Body of pancreas (tissue), 4 donors: ENCODE results near the gene UCN3. TPM values are rescaled to one million over a fixed set of nuclear protein-coding genes. Genes with fewer than 3 reads are reported as not detected.

Source experiments
- ATAC-seq: fragments of 150-250 bp; one replicate; pipeline ENCODE4 v1.9.1; 2016
- DNase-seq, 4 donors: peaks; one replicate each; pipeline ENCODE4 v3.0.0-alpha.2; 2019
- H3K27ac ChIP-seq, 4 donors: fragments of 200-600 bp; sonication (generic); 1 replicate in 3 of 4; 2 replicates in 1 of 4; pipeline versions ENCODE4 v1.5.1 to v1.6.1; 2016 to 2019; ENCODE audit warnings: mild to moderate bottlenecking in 1 of 4, mixed read lengths in 1 of 4, moderate library complexity in 1 of 4
- H3K27me3 ChIP-seq, 2 donors: fragments of 200-600 bp; sonication (generic); one replicate each; pipeline ENCODE4 v1.6.0; 2016; ENCODE audit warnings: mild to moderate bottlenecking in 1 of 2
- H3K36me3 ChIP-seq, 2 donors: fragments of 200-600 bp; sonication (generic); replicated peaks in 1 of 2; 2 replicates each; pipeline ENCODE4 v1.5.1; 2016; ENCODE audit warnings: low read depth in 2 of 2; ENCODE audit not compliant: insufficient read depth in 1 of 2
- H3K4me1 ChIP-seq: fragments of 200-600 bp; sonication (generic); one replicate; pipeline ENCODE4 v1.6.0; 2016
- H3K4me3 ChIP-seq, 2 donors: fragments of 200-600 bp; sonication (generic); 1 replicate in 1 of 2; 2 replicates in 1 of 2; pipeline ENCODE4 v1.5.1; 2016 to 2019
- H3K9me3 ChIP-seq, 3 donors: fragments of 200-600 bp; sonication (generic); 1 replicate in 2 of 3; 2 replicates in 1 of 3; pipeline ENCODE4 v1.5.1; 2016
- POLR2A ChIP-seq, 3 donors: fragments of 450-650 bp; IDR thresholded peaks; one replicate each; pipeline ENCODE4 v1.6.1; 2016; ENCODE audit warnings: antibody characterized with exemption in 3 of 3, mild to moderate bottlenecking in 2 of 3
- WGBS, 2 donors: methylation state at CpG; one replicate each; pipeline ENCODE4 v1.1.5; 2017; 5-methylcytosine and 5-hydroxymethylcytosine counted together
- intact Hi-C: fragments of 100-400 bp; cut with DNase I; formaldehyde crosslinking; loops from one replicate; pipeline ENCODE4 v1.15.1; 2023
- total RNA-seq, 2 donors: library from RNA; depleted of rRNA; stranded (reverse); fragments of >200 nt; gene quantifications; one replicate each; pipeline ENCODE4 v1.1.0, GENCODE V29; 2016
- TF ChIP-seq, protein P1 (sequence below), 7 experiments: fragments of 450-650 bp in 4 of 7; fragments of 200-600 bp in 3 of 7; sonication (generic) in 3 of 7; IDR thresholded peaks; one replicate each; pipeline ENCODE4 v1.5.1; 2016 to 2019; ENCODE audit warnings: antibody characterized with exemption in 7 of 7

The UCN3 gene
- total RNA-seq, 2 donors from 2014 or later, result 1.0 TPM; not detected in 1

DNA sequence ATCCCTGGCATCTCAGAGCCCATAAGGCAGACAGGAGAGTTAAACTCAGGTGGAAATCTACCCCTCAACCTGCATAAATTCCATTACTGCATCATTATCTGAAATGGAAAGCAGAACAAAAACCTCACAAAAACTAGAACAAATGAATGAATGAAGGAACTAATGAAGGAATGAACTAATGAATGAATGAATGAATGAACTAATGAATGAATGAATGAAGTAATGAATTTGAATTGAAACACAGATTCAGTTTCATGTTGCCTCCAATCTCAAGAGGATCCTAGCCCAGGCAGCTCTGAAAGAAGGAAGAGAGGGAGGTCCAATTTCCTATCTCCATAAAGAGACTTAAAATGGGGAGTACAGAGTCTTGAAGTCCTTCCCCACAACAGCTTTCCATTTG, 1.9 kb upstream of the UCN3 start:
- intact Hi-C loops, result no loop called here
- Histone ChIP-seq H3K4me1 (peaks cover 9% of the 10 kb centered on the region), H3K36me3 (no peaks in the 10 kb centered on the region), H3K9me3 (no peaks in the 10 kb centered on the region), H3K4me3 (no peak overlapping the region), H3K27me3 (no peaks in the 10 kb centered on the region), H3K27ac (no peak overlapping the region)
- no peak for ATAC-seq
- DNase-seq, result no peak
- TF ChIP-seq POLR2A (IDR thresholded peaks at IDR 0.05), result no peak

DNA sequence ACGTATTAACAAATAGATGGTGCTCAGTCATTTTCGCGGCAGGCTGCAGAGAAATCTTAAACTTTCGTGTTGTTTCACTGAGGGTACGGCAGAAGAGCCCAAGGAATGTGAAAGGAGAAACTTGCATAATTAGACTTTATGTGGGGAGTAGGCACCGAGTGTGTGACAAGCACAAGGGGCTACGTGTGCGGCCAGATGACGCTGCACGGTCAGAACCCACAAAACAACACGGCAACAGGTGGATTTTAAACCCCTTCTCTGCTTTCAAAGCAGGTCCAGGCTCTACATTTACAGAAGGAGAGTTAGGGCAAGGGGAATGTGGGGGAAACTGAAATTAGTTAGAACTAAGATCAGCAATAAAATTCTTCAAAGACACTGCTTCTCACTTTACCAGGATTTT, 392 bp upstream of the UCN3 start:
- H3K27ac ChIP-seq, result no peak overlapping the region
- H3K4me3 ChIP-seq, result no peak overlapping the region
- peaks cover 9% of the 10 kb centered on the region for H3K4me1 ChIP-seq
- H3K9me3 ChIP-seq, result no peaks in the 10 kb centered on the region
- no peak for TF ChIP-seq POLR2A (IDR thresholded peaks at IDR 0.05)
- TF ChIP-seq, protein P1, sequence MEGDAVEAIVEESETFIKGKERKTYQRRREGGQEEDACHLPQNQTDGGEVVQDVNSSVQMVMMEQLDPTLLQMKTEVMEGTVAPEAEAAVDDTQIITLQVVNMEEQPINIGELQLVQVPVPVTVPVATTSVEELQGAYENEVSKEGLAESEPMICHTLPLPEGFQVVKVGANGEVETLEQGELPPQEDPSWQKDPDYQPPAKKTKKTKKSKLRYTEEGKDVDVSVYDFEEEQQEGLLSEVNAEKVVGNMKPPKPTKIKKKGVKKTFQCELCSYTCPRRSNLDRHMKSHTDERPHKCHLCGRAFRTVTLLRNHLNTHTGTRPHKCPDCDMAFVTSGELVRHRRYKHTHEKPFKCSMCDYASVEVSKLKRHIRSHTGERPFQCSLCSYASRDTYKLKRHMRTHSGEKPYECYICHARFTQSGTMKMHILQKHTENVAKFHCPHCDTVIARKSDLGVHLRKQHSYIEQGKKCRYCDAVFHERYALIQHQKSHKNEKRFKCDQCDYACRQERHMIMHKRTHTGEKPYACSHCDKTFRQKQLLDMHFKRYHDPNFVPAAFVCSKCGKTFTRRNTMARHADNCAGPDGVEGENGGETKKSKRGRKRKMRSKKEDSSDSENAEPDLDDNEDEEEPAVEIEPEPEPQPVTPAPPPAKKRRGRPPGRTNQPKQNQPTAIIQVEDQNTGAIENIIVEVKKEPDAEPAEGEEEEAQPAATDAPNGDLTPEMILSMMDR (IDR thresholded peaks at IDR 0.05), result no peak
- intact Hi-C loops, result no loop called here
- ATAC-seq, result no peak
- H3K36me3 ChIP-seq, result no peaks in the 10 kb centered on the region
- DNase-seq, result no peak
- 73 to 78% methylated on average over 11 of the region's 11 CpGs for WGBS, 2 donors
- no peaks in the 10 kb centered on the region for H3K27me3 ChIP-seq

DNA sequence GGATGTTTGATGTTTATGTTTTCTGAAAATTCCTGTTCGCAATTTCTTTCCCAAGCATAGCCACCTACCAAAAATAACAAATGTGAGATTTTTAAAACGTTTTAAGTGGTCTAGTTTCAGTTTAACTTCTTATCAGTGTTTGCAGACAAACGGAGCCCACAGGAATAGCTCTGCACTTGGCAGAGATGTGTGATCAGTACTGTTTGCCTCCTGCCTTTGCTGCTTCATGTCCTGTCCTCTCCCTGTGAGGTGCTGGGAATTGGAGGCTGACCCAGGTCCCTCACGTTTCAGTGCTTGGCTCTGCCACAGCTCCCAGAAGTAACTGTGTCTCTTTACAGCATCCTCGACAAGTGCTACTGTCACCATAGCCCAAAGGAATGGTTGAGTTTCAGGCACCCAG, 1.2 kb downstream of the UCN3 start:
- 16 to 24% methylated on average over 5 of the region's 5 CpGs for WGBS, 2 donors
- H3K27ac ChIP-seq, result no peak overlapping the region
- peaks cover 9% of the 10 kb centered on the region for H3K4me1 ChIP-seq
- intact Hi-C loops, result no loop called here
- no peak for TF ChIP-seq POLR2A (IDR thresholded peaks at IDR 0.05)
- TF ChIP-seq, protein P1 (IDR thresholded peaks at IDR 0.05), result no peak
- H3K27me3 ChIP-seq, result no peaks in the 10 kb centered on the region
- no peaks in the 10 kb centered on the region for H3K9me3 ChIP-seq
- no peak overlapping the region for H3K4me3 ChIP-seq
- H3K36me3 ChIP-seq, result no peaks in the 10 kb centered on the region
- ATAC-seq, result no peak
- DNase-seq, result no peak

DNA sequence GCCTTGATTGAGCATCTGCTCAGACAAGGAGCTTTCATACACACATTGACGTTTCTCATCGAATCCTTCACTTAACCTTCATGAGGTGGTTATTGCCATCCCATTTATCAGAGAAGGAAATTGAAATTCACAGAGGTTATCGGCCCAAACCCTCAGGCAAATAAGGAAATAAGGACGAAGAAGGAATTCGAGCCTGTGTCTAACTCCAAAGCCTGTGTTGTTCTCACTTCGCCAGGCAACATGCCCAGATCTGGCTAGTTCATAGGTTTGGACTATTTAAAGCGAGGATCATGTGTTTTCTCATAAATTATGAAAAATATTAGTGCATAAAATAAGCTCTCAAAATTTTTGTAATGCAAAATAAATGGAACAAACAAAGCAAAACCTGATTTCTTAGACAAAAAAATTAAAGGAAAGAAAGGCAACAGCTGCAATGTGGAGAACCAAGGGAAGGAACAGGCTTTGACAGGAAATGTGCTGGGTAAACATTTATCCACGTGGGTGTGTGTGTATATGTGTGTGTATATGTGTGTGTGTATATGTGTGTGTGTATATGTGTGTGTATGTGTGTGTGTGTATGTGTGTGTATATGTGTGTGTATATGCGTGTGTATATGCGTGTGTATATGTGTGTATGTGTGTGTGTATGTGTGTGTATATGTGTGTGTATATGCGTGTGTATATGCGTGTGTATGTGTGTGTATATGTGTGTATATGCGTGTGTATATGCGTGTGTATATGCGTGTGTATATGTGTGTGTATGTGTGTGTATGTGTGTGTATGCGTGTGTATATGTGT, 4.8 kb downstream of the UCN3 start:
- DNase-seq (peak in 1 of 4 donors; percentile 25), ATAC-seq (no peak)
- no peak overlapping the region for H3K4me3 ChIP-seq
- intact Hi-C loops, result no loop called here
- no peak overlapping the region for H3K27ac ChIP-seq
- TF ChIP-seq, protein P1 (IDR thresholded peaks at IDR 0.05), result no peak
- TF ChIP-seq POLR2A (IDR thresholded peaks at IDR 0.05), result no peak
- no peaks in the 10 kb centered on the region for H3K27me3 ChIP-seq
- peaks cover 9% of the 10 kb centered on the region for H3K4me1 ChIP-seq
- H3K36me3 ChIP-seq, result no peaks in the 10 kb centered on the region
- no peaks in the 10 kb centered on the region for H3K9me3 ChIP-seq
- WGBS, 2 donors, result 44 to 65% methylated on average over 8 to 16 of the region's 16 CpGs

DNA sequence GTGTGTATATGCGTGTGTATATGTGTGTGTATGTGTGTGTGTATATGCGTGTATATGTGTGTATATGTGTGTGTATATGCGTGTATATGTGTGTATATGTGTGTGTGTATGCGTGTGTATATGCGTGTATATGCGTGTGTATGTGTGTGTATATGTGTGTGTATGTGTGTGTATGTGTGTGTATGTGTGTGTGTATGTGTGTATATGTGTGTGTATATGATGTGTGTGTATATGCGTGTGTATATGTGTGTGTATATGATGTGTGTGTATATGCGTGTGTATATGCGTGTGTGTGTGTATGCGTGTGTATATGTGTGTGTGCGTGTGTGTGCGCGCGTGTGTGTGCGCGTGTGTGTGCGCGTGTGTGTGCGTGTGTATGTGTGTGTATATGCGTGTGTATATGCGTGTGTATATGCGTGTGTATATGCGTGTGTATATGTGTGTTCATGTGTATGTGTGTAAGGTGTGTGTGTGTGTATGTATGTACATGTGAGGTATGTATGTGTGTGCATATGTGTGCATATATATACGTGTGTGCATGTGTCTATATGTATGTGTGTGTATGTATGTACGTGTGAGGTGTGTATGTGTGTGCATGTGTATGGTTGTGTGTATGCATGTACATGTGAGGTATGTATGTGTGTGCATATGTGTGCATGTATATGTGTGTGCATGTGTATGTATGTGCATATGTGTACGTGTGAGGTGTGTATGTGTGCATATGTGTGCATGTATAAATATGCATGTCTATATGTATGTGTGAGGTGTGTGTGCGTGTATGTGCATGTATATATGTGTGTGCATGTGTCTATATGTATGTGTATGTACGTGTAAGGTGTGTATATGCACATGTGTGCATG, 6.0 kb downstream of the UCN3 start:
- WGBS, 2 donors, result 59 to 73% methylated on average over 21 to 28 of the region's 28 CpGs
- Histone ChIP-seq H3K9me3 (no peaks in the 10 kb centered on the region), H3K27ac (no peak overlapping the region), H3K4me3 (no peak overlapping the region), H3K4me1 (peaks cover under 1% of the 10 kb centered on the region), H3K36me3 (no peaks in the 10 kb centered on the region), H3K27me3 (no peaks in the 10 kb centered on the region)
- intact Hi-C loops, result no loop called here
- ATAC-seq (no peak), DNase-seq (no peak)
- TF ChIP-seq POLR2A (IDR thresholded peaks at IDR 0.05), result no peak
- TF ChIP-seq, protein P1 (IDR thresholded peaks at IDR 0.05), result no peak
